Right atrium auricular region (tissue), 2 donors: ENCODE measurements around the gene PNPLA7. TPM values are rescaled to one million over a fixed set of nuclear protein-coding genes. Genes with fewer than 3 reads are reported as not detected.
"Not testable (repeated sequence)": the region's sequence is repeated elsewhere in the genome, so short reads cannot be mapped to it uniquely, and the experiment has no call there.

Experiments used
- DNase-seq: peaks from one replicate; pipeline ENCODE4 v3.0.0-alpha.2; 2019; ENCODE audit warnings: low spot score
- H3K27ac ChIP-seq, 2 donors: fragments of 200-600 bp; sonication (generic); 1 replicate in 1 of 2; 2 replicates in 1 of 2; pipeline ENCODE4 v1.5.1; 2016 to 2019
- H3K27me3 ChIP-seq, 2 donors: fragments of 200-600 bp; sonication (generic); one replicate each; pipeline versions ENCODE4 v1.5.1 to v1.6.0; 2017 to 2019
- H3K36me3 ChIP-seq: fragments of 200-600 bp; sonication (generic); one replicate; pipeline ENCODE4 v1.5.1; 2016
- H3K4me1 ChIP-seq, 2 donors: fragments of 200-600 bp; sonication (generic); one replicate each; pipeline versions ENCODE4 v1.5.1 to v1.6.0; 2017 to 2019
- H3K4me3 ChIP-seq, 2 donors: fragments of 200-600 bp; sonication (generic); 1 replicate in 1 of 2; 2 replicates in 1 of 2; pipeline ENCODE4 v1.5.1; 2017 to 2019; ENCODE audit warnings: mild to moderate bottlenecking in 1 of 2, moderate library complexity in 1 of 2
- H3K9me3 ChIP-seq, 2 donors: fragments of 200-600 bp; sonication (generic); one replicate each; pipeline ENCODE4 v1.5.1; 2019
- microRNA-seq, 2 donors: library from miRNA; unstranded; fragments of <30 nt; microRNA quantifications; one replicate each; pipeline ENCODE4, GENCODE V29; 2016 to 2017; ENCODE audit warnings: borderline number of aligned reads in 2 of 2, borderline replicate concordance in 1 of 2
- total RNA-seq, 2 donors: library from RNA; depleted of rRNA; stranded (reverse); fragments of >200 nt; gene quantifications; one replicate each; pipeline ENCODE4 v1.1.0, GENCODE V29; 2016
- TF ChIP-seq, protein P1 (sequence below), 2 donors: fragments of 200-600 bp; sonication (generic); IDR thresholded peaks; one replicate each; pipeline ENCODE4 v1.5.1; 2019; ENCODE audit warnings: antibody characterized with exemption in 2 of 2

Gene PNPLA7
- total RNA-seq, 2 donors from 2014 or later: 4.4 to 4.6 TPM

DNA sequence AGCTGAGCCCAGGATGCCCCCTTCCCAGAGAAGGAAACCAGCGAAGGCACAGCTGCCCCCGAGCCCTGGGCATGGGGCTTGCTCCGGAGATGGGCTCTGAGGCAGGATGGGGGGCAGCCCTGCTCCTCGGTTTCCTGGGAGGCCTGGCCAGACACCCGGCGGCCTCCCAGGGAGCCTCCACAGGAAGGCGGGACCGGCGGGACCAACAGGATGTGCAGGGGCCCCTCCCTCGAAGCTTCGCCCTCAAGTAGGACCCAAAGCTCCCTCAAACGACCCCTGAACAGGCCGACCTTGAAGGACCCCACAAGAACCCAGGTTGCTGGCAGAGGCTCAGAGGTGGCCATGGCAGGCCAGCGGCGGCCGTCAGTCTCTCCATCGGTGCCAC is 138.9 kb downstream of the PNPLA7 start:
- Histone ChIP-seq H3K36me3 (no peaks in the 10 kb centered on the region), H3K27me3 (no peaks in the 10 kb centered on the region), H3K4me3 (peak overlapping the region in 1 of 2 donors; percentile 13), H3K27ac (peak overlapping the region; percentile 62 to 85), H3K4me1 (peaks cover 0 to 46% of the 10 kb centered on the region in 2 donors), H3K9me3 (no peaks in the 10 kb centered on the region)
- DNase-seq: no peak
- TF ChIP-seq, protein P1, sequence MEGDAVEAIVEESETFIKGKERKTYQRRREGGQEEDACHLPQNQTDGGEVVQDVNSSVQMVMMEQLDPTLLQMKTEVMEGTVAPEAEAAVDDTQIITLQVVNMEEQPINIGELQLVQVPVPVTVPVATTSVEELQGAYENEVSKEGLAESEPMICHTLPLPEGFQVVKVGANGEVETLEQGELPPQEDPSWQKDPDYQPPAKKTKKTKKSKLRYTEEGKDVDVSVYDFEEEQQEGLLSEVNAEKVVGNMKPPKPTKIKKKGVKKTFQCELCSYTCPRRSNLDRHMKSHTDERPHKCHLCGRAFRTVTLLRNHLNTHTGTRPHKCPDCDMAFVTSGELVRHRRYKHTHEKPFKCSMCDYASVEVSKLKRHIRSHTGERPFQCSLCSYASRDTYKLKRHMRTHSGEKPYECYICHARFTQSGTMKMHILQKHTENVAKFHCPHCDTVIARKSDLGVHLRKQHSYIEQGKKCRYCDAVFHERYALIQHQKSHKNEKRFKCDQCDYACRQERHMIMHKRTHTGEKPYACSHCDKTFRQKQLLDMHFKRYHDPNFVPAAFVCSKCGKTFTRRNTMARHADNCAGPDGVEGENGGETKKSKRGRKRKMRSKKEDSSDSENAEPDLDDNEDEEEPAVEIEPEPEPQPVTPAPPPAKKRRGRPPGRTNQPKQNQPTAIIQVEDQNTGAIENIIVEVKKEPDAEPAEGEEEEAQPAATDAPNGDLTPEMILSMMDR (IDR thresholded peaks at IDR 0.05): no peak

DNA sequence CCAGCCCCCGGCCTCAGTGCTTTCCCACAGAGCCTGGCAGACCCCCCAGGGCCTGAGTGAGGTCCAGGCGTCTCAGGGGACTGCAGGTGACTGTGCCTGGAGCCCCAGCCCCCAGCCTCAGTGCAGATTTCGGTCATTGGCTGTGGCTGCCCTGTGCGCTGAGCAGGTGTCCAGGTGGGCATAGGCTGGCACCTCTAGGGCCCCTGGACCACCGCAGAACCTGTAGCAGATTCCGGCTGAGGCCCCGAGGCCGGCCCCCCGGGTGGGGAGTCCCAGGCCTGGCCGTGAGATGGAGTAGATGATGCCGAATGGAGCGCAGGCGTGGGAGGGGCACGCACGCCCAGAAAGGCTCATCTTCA is 139.3 kb downstream of the PNPLA7 start:
- no peak for DNase-seq
- H3K27ac ChIP-seq: peak overlapping the region; percentile 62 to 85
- TF ChIP-seq, protein P1 (IDR thresholded peaks at IDR 0.05): no peak
- no peaks in the 10 kb centered on the region for H3K36me3 ChIP-seq
- H3K9me3 ChIP-seq: no peaks in the 10 kb centered on the region
- peak overlapping the region in 1 of 2 donors; percentile 13 for H3K4me3 ChIP-seq
- H3K4me1 ChIP-seq: peaks cover 0 to 46% of the 10 kb centered on the region in 2 donors
- H3K27me3 ChIP-seq: no peaks in the 10 kb centered on the region

DNA sequence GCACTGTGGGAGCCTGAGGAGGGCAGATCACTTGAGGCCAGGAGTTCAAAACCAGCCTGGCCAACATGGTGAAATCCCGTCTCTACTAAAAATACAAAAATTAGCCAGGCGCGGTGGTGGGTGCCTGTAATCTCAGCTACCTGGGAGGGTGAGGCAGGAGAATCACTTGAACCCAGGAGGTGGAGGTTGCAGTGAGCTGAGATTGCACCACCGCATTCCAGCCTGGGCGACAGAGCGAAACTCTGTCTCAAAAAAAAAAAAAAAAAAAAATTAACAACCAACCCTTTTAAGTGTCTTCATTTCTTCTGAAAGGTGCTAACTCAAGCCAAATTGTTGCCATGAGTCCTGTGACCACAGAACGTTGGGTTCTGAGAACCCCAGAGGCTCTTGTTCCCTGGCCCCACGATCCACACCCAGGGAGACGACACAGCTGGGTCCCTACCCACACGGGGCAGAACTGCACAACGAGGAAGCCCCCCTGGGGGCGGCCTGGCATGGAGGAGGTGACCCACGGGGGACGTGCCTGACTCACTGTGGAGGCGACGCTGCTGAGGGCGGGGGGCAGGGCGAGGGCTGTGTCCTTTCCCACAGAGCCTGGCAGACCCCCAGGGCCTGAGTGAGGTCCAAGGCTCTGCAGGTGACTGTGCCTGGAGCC is 139.8 kb downstream of the PNPLA7 start:
- not testable (repeated sequence) for H3K4me3 ChIP-seq, H3K36me3 ChIP-seq, H3K27me3 ChIP-seq, DNase-seq, H3K9me3 ChIP-seq
- Histone ChIP-seq H3K4me1 (peaks cover 0 to 46% of the 10 kb centered on the region in 2 donors), H3K27ac (peak overlapping the region; percentile 62 to 85)

Small RNA genes within 50 kb of the gene (microRNA-seq; reads per million reads assigned to microRNA genes)
- 0 reads per million in 2 donors for gene MIR7114

Other genes starting within 250 kb of the PNPLA7 start
- gene NRARP, start 248.1 kb downstream of the PNPLA7 start, total RNA-seq: 10 to 100 TPM in 1 of 2 donors, 1 to 10 TPM in 1; 5.6 to 13.3 TPM
- 1 to 10 TPM; 5.9 to 6.0 TPM for gene EXD3, start 127.2 kb downstream of the PNPLA7 start, total RNA-seq
- 1 to 10 TPM in 1 of 2 donors, under 1 TPM in 1; 0.94 to 3.4 TPM for gene NOXA1, start 127.0 kb downstream of the PNPLA7 start, total RNA-seq
- gene ENTPD8, start 109.0 kb downstream of the PNPLA7 start, total RNA-seq: not detected
- 10 to 100 TPM; 16.2 to 26.2 TPM for gene NSMF, start 91.1 kb downstream of the PNPLA7 start, total RNA-seq
- 100 to 1,000 TPM; 172 to 238 TPM for gene MRPL41, start 1.5 kb upstream of the PNPLA7 start, total RNA-seq
- 10 to 100 TPM; 17.9 to 21.0 TPM for gene DPH7, start 28.5 kb upstream of the PNPLA7 start, total RNA-seq
- 1 to 10 TPM; 5.0 to 6.4 TPM for gene ZMYND19, start 40.1 kb upstream of the PNPLA7 start, total RNA-seq
- gene ARRDC1, start 55.3 kb upstream of the PNPLA7 start, total RNA-seq: 10 to 100 TPM; 21.4 to 37.8 TPM
- 10 to 100 TPM; 24.1 to 34.6 TPM for gene EHMT1, start 68.6 kb upstream of the PNPLA7 start, total RNA-seq